Measurements from ENCODE around the gene MAML1.

Gene MAML1

GRCh38 chr5:179771311-179771895 lies 38.8 kb downstream of the MAML1 start:
- TF ChIP-seq ZNF70 (CRISPR knock-in tag; IDR thresholded peaks at IDR 0.05) (no peak), ZC3H10 (CRISPR knock-in tag; IDR thresholded peaks at IDR 0.05) (no peak), ARNTL (CRISPR knock-in tag; IDR thresholded peaks at IDR 0.05; ENCODE audit: borderline replicate concordance, low read depth) (no peak), PATZ1 (CRISPR knock-in tag; IDR thresholded peaks at IDR 0.05; ENCODE audit: borderline replicate concordance) (no peak)
- ATAC-seq: no peak

GRCh38 chr5:179772351-179772750 lies 39.7 kb downstream of the MAML1 start:
- no peak for ATAC-seq

GRCh38 chr5:179773686-179774040 lies 41.0 kb downstream of the MAML1 start:
- no peak for ATAC-seq
- TF ChIP-seq BACH2 (CRISPR knock-in tag; IDR thresholded peaks at IDR 0.05; ENCODE audit: borderline replicate concordance) (no peak), ISL1 (CRISPR knock-in tag; IDR thresholded peaks at IDR 0.05) (no peak), ZNF565 (CRISPR knock-in tag; conservative IDR thresholded peaks at IDR 0.05; ENCODE audit: low read depth) (no peak), ZNF70 (CRISPR knock-in tag; IDR thresholded peaks at IDR 0.05) (no peak)
- TF ChIP-seq, protein P1, sequence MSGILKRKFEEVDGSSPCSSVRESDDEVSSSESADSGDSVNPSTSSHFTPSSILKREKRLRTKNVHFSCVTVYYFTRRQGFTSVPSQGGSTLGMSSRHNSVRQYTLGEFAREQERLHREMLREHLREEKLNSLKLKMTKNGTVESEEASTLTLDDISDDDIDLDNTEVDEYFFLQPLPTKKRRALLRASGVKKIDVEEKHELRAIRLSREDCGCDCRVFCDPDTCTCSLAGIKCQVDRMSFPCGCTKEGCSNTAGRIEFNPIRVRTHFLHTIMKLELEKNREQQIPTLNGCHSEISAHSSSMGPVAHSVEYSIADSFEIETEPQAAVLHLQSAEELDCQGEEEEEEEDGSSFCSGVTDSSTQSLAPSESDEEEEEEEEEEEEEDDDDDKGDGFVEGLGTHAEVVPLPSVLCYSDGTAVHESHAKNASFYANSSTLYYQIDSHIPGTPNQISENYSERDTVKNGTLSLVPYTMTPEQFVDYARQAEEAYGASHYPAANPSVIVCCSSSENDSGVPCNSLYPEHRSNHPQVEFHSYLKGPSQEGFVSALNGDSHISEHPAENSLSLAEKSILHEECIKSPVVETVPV (CRISPR knock-in tag; IDR thresholded peaks at IDR 0.05): no peak
- TF ChIP-seq, protein P2, sequence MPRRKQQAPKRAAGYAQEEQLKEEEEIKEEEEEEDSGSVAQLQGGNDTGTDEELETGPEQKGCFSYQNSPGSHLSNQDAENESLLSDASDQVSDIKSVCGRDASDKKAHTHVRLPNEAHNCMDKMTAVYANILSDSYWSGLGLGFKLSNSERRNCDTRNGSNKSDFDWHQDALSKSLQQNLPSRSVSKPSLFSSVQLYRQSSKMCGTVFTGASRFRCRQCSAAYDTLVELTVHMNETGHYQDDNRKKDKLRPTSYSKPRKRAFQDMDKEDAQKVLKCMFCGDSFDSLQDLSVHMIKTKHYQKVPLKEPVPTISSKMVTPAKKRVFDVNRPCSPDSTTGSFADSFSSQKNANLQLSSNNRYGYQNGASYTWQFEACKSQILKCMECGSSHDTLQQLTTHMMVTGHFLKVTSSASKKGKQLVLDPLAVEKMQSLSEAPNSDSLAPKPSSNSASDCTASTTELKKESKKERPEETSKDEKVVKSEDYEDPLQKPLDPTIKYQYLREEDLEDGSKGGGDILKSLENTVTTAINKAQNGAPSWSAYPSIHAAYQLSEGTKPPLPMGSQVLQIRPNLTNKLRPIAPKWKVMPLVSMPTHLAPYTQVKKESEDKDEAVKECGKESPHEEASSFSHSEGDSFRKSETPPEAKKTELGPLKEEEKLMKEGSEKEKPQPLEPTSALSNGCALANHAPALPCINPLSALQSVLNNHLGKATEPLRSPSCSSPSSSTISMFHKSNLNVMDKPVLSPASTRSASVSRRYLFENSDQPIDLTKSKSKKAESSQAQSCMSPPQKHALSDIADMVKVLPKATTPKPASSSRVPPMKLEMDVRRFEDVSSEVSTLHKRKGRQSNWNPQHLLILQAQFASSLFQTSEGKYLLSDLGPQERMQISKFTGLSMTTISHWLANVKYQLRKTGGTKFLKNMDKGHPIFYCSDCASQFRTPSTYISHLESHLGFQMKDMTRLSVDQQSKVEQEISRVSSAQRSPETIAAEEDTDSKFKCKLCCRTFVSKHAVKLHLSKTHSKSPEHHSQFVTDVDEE (CRISPR knock-in tag; IDR thresholded peaks at IDR 0.05): no peak

More at GRCh38 chr5:179772351-179772750, 39.7 kb downstream of the MAML1 start:
- TF ChIP-seq ZC3H10 (CRISPR knock-in tag; IDR thresholded peaks at IDR 0.05): no peak
- no peak for TF ChIP-seq TOX (CRISPR knock-in tag; IDR thresholded peaks at IDR 0.05; ENCODE audit: borderline replicate concordance)
- no peak for TF ChIP-seq ZFP3 (CRISPR knock-in tag; IDR thresholded peaks at IDR 0.05)
- TF ChIP-seq ISL1 (CRISPR knock-in tag; IDR thresholded peaks at IDR 0.05): no peak
- TF ChIP-seq TCF4 (CRISPR knock-in tag; IDR thresholded peaks at IDR 0.05; ENCODE audit: borderline replicate concordance): no peak
- TF ChIP-seq, protein P3, sequence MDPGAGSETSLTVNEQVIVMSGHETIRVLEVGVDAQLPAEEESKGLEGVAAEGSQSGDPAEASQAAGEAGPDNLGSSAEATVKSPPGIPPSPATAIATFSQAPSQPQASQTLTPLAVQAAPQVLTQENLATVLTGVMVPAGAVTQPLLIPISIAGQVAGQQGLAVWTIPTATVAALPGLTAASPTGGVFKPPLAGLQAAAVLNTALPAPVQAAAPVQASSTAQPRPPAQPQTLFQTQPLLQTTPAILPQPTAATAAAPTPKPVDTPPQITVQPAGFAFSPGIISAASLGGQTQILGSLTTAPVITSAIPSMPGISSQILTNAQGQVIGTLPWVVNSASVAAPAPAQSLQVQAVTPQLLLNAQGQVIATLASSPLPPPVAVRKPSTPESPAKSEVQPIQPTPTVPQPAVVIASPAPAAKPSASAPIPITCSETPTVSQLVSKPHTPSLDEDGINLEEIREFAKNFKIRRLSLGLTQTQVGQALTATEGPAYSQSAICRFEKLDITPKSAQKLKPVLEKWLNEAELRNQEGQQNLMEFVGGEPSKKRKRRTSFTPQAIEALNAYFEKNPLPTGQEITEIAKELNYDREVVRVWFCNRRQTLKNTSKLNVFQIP (CRISPR knock-in tag; IDR thresholded peaks at IDR 0.05; ENCODE audit: borderline replicate concordance, low read depth): no peak
- TF ChIP-seq ESRRG (CRISPR knock-in tag; IDR thresholded peaks at IDR 0.05): no peak
- TF ChIP-seq CSDC2 (CRISPR knock-in tag; IDR thresholded peaks at IDR 0.05): no peak
- no peak for TF ChIP-seq OSR1 (CRISPR knock-in tag; IDR thresholded peaks at IDR 0.05)
- TF ChIP-seq ZFP30 (CRISPR knock-in tag; IDR thresholded peaks at IDR 0.05): no peak
- TF ChIP-seq, protein P2 (CRISPR knock-in tag; IDR thresholded peaks at IDR 0.05): no peak
- TF ChIP-seq, protein P4, sequence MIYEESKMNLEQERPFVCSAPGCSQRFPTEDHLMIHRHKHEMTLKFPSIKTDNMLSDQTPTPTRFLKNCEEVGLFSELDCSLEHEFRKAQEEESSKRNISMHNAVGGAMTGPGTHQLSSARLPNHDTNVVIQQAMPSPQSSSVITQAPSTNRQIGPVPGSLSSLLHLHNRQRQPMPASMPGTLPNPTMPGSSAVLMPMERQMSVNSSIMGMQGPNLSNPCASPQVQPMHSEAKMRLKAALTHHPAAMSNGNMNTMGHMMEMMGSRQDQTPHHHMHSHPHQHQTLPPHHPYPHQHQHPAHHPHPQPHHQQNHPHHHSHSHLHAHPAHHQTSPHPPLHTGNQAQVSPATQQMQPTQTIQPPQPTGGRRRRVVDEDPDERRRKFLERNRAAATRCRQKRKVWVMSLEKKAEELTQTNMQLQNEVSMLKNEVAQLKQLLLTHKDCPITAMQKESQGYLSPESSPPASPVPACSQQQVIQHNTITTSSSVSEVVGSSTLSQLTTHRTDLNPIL (CRISPR knock-in tag; IDR thresholded peaks at IDR 0.05; ENCODE audit: low read depth): no peak
- no peak for TF ChIP-seq PPARA (CRISPR knock-in tag; IDR thresholded peaks at IDR 0.05; ENCODE audit: borderline replicate concordance)
- TF ChIP-seq SNAI2 (CRISPR knock-in tag; IDR thresholded peaks at IDR 0.05): no peak
- TF ChIP-seq GLIS3 (CRISPR knock-in tag; IDR thresholded peaks at IDR 0.05): no peak
- no peak for TF ChIP-seq ARNTL (CRISPR knock-in tag; IDR thresholded peaks at IDR 0.05; ENCODE audit: borderline replicate concordance, low read depth)
- no peak for TF ChIP-seq PATZ1 (CRISPR knock-in tag; IDR thresholded peaks at IDR 0.05; ENCODE audit: borderline replicate concordance)
- TF ChIP-seq RARB (CRISPR knock-in tag; IDR thresholded peaks at IDR 0.05): no peak
- no peak for TF ChIP-seq ZNF70 (CRISPR knock-in tag; IDR thresholded peaks at IDR 0.05)

All from SK-N-SH treated with all-trans-retinoic acid at 6 μM for 48 hours (cell line).